ENCODE data around the gene UNC5A.

GRCh38 chr5:176809544-176810080, 747 bp upstream of the UNC5A start:
- TF ChIP-seq CTCF (IDR thresholded peaks at IDR 0.05) (no peak), POLR2AphosphoS5 (IDR thresholded peaks at IDR 0.05) (no peak), EP300 (IDR thresholded peaks at IDR 0.05) (no peak), POLR2A (IDR thresholded peaks at IDR 0.05) (no peak)
